Heart left ventricle (tissue), 16 donors: Measurements from ENCODE around the gene EIF4G3. TPM values are rescaled to one million over a fixed set of nuclear protein-coding genes. Genes with fewer than 3 reads are reported as not detected.

Experiments used
- ATAC-seq, 4 donors: fragments of 200-7000 bp; cut with Tn5 transposase; one replicate each; pipeline ENCODE4 v1.9.1; 2020 to 2022; ENCODE audit warnings: moderate library complexity in 4 of 4, mild to moderate bottlenecking in 3 of 4, moderate number of reproducible peaks in 1 of 4
- DNase-seq, 5 donors: peaks; one replicate each; pipeline ENCODE4 v3.0.0-alpha.2; 2020
- H3K27ac ChIP-seq, 12 donors: fragments of 200-600 bp; sonication (generic) in 4 of 12; one replicate each; pipeline versions ENCODE4 v1.5.0 to v1.8.0; 2016 to 2022; ENCODE audit warnings: mild to moderate bottlenecking in 2 of 12
- H3K27me3 ChIP-seq, 9 donors: fragments of 200-600 bp; sonication (generic) in 2 of 9; one replicate each; pipeline versions ENCODE4 v1.5.1 to v1.8.0; 2016 to 2022; ENCODE audit warnings: mild to moderate bottlenecking in 3 of 9
- H3K36me3 ChIP-seq, 9 donors: fragments of 200-600 bp; sonication (generic) in 2 of 9; one replicate each; pipeline versions ENCODE4 v1.5.0 to v1.8.0; 2018 to 2022; ENCODE audit warnings: mild to moderate bottlenecking in 2 of 9
- H3K4me1 ChIP-seq, 12 donors: fragments of 200-600 bp; sonication (generic) in 4 of 12; one replicate each; pipeline versions ENCODE4 v1.5.0 to v1.8.0; 2016 to 2022; ENCODE audit warnings: mild to moderate bottlenecking in 3 of 12
- H3K4me3 ChIP-seq, 12 donors: fragments of 200-600 bp; sonication (generic) in 4 of 12; one replicate each; pipeline versions ENCODE4 v1.5.0 to v1.8.0; 2017 to 2022; ENCODE audit warnings: mild to moderate bottlenecking in 9 of 12, moderate library complexity in 4 of 12
- H3K9me3 ChIP-seq, 12 donors: fragments of 200-600 bp; sonication (generic) in 4 of 12; one replicate each; pipeline versions ENCODE4 v1.5.0 to v1.8.0; 2016 to 2022; ENCODE audit warnings: mild to moderate bottlenecking in 1 of 12
- POLR2A ChIP-seq, 2 donors: fragments of 450-650 bp; IDR thresholded peaks; one replicate each; pipeline ENCODE4 v1.6.1; 2017; ENCODE audit warnings: antibody characterized with exemption in 2 of 2, mild to moderate bottlenecking in 2 of 2, moderate library complexity in 2 of 2
- WGBS, 4 donors: extraction: QIAGEN DNeasy Blood & Tissue Kit in 2 of 4; methylation state at CpG; one replicate each; pipeline versions ENCODE4 v1.1.5 to v1.1.7; 2013 to 2018; 5-methylcytosine and 5-hydroxymethylcytosine counted together
- intact Hi-C, 10 donors: fragments of 100-400 bp; cut with DNase I; formaldehyde crosslinking; loops; one replicate each; pipeline versions ENCODE4 v1.11.1 to v1.14.2; 2022
- polyA plus RNA-seq, 2 donors: library from polyadenylated mRNA; stranded (reverse); fragments of 200-250 nt; gene quantifications; one replicate each; pipeline ENCODE4 v1.2.3, GENCODE V29; 2013
- total RNA-seq, 9 donors: library from RNA; depleted of rRNA in 2 of 9; stranded (reverse); fragments of >200 nt in 2 of 9; fragmentation: NEBNext Ultra II Directional in 3 of 9; extraction: Animal tissue kit (Norgen Biotek cat#: 25700) in 3 of 9; gene quantifications; one replicate each; pipeline versions ENCODE4 v1.1.0 to v1.2.4, GENCODE V29; 2016 to 2023
- TF ChIP-seq, protein P1 (sequence below), 12 donors: fragments of 200-600 bp; sonication (generic) in 4 of 12; IDR thresholded peaks; one replicate each; pipeline versions ENCODE4 v1.5.0 to v1.8.0; 2018 to 2022; ENCODE audit warnings: antibody characterized with exemption in 12 of 12, mild to moderate bottlenecking in 5 of 12
- donor health status: ischemic (EF 13 %, LVEDD 7.1; RV severe dilation, severe dysfunction).
- donor health status: healthy with polysubstance abuse.
- donor health status: DM: no; HTN: yes; CAD: no.
- donor health status: DM: no; HTN: no; CAD: no.
- donor health status: ischemic (EF 25% LVEDD 6.9; RV normal size, moderate dysfunction).
- donor health status: ischemic (EF 25% LVEDD 5.7; RV mildly dilated, moderate dysfunction).
- donor health status: healthy.
- donor health status: DM: yes; HTN: yes; CAD: no.
- donor health status: ischemic (EF 35%, LVEDD 5.7; RV mildly dilated, moderate dysfunction).
- donor health status: nonischemic (EF 11% LVEDD 7.7; RV severe dilation, severe dysfunction).
- donor health status: DM: yes; HTN: yes; CAD: no.
- donor health status: PGD.
- donor health status: ischemic (EF 29% LVEDD 5.4; RV normal size, mild dysfunction).
- donor health status: nonischemic (EF 23%, LVEDD 6.1; RV moderate dilation, normal function).

The EIF4G3 gene
- total and polyA plus RNA-seq, 11 donors, result 14.6 to 49.0 (median 36.2) TPM

DNA sequence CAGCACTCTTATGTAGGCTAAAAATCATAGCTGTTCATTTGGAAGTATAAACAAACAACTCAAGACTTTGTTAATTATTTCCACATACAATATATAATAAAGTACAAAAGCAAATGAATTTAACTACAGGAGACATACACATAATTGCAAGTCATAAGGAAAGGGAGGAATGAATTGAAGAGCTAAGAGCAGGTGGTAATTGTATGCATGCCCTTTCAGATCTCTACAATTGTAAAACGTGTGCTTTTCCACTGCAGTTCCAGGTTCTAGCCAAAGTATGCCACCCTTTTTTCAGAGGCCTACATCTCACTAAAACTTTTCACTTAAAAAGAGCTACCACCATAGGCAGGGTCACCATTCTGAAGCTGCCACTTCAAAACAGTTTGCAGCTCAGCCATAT lies 346.8 kb downstream of the EIF4G3 start:
- no peaks in the 10 kb centered on the region for H3K9me3 ChIP-seq
- H3K27ac ChIP-seq, result no peak overlapping the region
- no peak overlapping the region for H3K4me3 ChIP-seq
- intact Hi-C loops, result no loop called here
- H3K4me1 ChIP-seq, result no peaks in the 10 kb centered on the region
- ATAC-seq, result no peak
- 77 to 94% (median 89%) methylated on average over 1 of the region's 1 CpG for WGBS, 4 donors
- TF ChIP-seq POLR2A (IDR thresholded peaks at IDR 0.05), result no peak
- TF ChIP-seq, protein P1, sequence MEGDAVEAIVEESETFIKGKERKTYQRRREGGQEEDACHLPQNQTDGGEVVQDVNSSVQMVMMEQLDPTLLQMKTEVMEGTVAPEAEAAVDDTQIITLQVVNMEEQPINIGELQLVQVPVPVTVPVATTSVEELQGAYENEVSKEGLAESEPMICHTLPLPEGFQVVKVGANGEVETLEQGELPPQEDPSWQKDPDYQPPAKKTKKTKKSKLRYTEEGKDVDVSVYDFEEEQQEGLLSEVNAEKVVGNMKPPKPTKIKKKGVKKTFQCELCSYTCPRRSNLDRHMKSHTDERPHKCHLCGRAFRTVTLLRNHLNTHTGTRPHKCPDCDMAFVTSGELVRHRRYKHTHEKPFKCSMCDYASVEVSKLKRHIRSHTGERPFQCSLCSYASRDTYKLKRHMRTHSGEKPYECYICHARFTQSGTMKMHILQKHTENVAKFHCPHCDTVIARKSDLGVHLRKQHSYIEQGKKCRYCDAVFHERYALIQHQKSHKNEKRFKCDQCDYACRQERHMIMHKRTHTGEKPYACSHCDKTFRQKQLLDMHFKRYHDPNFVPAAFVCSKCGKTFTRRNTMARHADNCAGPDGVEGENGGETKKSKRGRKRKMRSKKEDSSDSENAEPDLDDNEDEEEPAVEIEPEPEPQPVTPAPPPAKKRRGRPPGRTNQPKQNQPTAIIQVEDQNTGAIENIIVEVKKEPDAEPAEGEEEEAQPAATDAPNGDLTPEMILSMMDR (IDR thresholded peaks at IDR 0.05), result no peak
- peaks cover under 1 to 42% (median 31%) of the 10 kb centered on the region in 9 donors for H3K36me3 ChIP-seq
- no peak for DNase-seq
- H3K27me3 ChIP-seq, result no peaks in the 10 kb centered on the region

DNA sequence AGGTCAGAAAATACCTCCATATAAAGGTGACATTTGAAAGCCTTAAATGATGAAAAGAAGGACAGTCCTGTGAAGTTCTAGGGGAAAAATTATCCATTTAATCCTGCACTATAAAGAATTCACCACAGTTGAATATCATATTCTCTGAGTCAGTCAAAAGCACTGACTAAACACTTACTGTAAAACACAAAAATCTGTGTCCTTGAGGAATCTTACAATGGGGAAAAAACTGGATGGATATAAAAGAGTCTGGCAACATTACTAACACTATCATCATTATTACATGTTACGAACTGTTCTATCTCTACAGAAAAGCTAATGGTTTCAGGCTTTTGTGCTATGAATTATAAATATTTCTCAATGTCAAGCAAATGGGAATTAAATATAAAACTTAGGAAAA lies 347.2 kb downstream of the EIF4G3 start:
- intact Hi-C loops, result no loop called here
- peaks cover 2 to 46% (median 35%) of the 10 kb centered on the region in 9 donors for H3K36me3 ChIP-seq
- WGBS, 4 donors, result 88 to 100% (median 95%) methylated on average over 1 of the region's 1 CpG

DNA sequence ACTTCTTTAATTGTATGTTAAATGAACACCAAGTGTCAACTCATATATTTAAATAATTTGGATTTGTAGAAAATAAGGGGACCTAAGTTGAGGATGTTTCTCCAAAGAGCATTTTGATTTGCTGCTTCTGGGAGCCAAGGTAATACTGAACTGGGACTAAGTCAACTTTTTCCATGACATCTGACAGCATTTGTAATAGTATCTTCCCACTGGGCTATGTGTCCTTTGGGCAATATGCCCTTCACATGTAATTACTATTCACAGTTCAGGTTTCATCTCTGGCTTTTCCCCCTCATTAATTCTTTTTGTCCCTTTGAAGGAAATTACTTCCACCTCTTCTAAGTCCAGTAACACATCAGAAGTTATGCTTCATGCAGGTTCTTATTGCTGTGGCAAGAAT lies 352.9 kb downstream of the EIF4G3 start:
- H3K27me3 ChIP-seq, result no peaks in the 10 kb centered on the region
- no peaks in the 10 kb centered on the region for H3K4me1 ChIP-seq
- no peak overlapping the region for H3K4me3 ChIP-seq
- no peak overlapping the region for H3K27ac ChIP-seq
- ATAC-seq (no peak), DNase-seq (no peak)
- no peak for TF ChIP-seq POLR2A (IDR thresholded peaks at IDR 0.05)
- TF ChIP-seq, protein P1 (IDR thresholded peaks at IDR 0.05), result no peak
- peaks cover 0 to 79% (median 42%) of the 10 kb centered on the region in 9 donors for H3K36me3 ChIP-seq
- intact Hi-C loops, result no loop called here
- H3K9me3 ChIP-seq, result no peaks in the 10 kb centered on the region

More for the DNA sequence above, 347.2 kb downstream of the EIF4G3 start:
- DNase-seq, result no peak
- Histone ChIP-seq H3K27ac (no peak overlapping the region), H3K4me3 (no peak overlapping the region), H3K9me3 (no peaks in the 10 kb centered on the region), H3K4me1 (no peaks in the 10 kb centered on the region), H3K27me3 (no peaks in the 10 kb centered on the region)
- no peak for TF ChIP-seq POLR2A (IDR thresholded peaks at IDR 0.05)
- TF ChIP-seq, protein P1 (IDR thresholded peaks at IDR 0.05), result no peak
- ATAC-seq, result no peak

DNA sequence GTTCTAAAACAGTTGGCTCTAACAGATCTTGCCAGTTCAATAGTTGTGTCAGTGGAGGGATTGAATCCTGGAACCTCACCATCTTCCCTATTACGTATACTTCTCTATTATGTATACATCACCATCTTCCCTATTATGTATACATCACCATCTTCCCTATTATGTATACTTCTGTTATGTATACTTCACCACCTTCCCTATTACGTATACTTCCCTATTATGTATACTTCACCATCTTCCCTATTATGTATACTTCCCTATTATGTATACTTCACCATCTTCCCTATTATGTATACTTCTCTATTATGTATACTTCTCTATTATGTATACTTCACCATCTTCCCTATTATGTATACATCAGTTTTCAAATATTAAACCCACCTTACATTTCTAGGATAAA lies 355.2 kb downstream of the EIF4G3 start:
- TF ChIP-seq, protein P1 (IDR thresholded peaks at IDR 0.05), result no peak
- no peak for TF ChIP-seq POLR2A (IDR thresholded peaks at IDR 0.05)
- Histone ChIP-seq H3K4me3 (no peak overlapping the region), H3K9me3 (no peaks in the 10 kb centered on the region), H3K27me3 (no peaks in the 10 kb centered on the region), H3K4me1 (no peaks in the 10 kb centered on the region), H3K36me3 (peaks cover 0 to 75% (median 35%) of the 10 kb centered on the region in 9 donors), H3K27ac (no peak overlapping the region)
- DNase-seq, result no peak
- 46 to 48% (median 48%) methylated on average over 2 of the region's 2 CpGs for WGBS, 4 donors
- ATAC-seq, result no peak
- intact Hi-C loops, result no loop called here
